Measurements from ENCODE around the gene SMC4. TPM values are rescaled to one million over a fixed set of nuclear protein-coding genes. Genes with fewer than 3 reads are reported as not detected.

Gene SMC4
- total and polyA plus RNA-seq, 2 of the 13 experiments (the other 11 are each of a cell fraction or from before 2014, with no cell fraction given) = 19.2 to 74.3 TPM

DNA sequence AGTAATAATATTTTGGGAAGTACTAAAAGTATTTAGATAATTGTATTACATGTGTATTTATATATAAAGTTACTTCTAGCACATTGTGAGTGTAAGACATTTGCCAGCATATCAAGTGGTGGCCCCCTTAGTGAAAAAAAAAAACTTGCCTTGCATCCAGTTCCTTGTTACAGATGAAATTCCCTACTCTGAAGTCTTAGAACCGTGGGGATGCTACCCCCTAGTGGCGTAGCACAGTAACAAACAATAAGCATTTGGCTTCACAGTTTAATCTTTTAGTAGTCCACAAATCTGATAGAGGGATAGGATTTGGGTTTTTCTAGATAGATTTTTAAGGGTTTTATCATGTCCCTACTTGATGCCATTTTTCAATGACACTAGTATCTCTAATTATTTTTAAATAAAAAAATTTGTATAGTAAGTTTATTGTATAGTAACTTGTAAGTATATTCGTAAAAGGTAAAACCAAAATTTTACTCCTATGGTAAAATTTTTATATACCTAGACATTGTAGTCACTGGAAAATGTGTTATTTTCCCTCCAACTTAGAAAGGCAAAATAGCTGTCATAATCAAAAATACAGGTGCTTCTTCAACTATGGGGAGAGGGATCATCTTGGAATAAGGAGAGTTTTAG lies 14.3 kb downstream of the SMC4 start (continued):
- TF ChIP-seq, protein P1, sequence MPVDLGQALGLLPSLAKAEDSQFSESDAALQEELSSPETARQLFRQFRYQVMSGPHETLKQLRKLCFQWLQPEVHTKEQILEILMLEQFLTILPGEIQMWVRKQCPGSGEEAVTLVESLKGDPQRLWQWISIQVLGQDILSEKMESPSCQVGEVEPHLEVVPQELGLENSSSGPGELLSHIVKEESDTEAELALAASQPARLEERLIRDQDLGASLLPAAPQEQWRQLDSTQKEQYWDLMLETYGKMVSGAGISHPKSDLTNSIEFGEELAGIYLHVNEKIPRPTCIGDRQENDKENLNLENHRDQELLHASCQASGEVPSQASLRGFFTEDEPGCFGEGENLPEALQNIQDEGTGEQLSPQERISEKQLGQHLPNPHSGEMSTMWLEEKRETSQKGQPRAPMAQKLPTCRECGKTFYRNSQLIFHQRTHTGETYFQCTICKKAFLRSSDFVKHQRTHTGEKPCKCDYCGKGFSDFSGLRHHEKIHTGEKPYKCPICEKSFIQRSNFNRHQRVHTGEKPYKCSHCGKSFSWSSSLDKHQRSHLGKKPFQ (CRISPR knock-in tag; IDR thresholded peaks at IDR 0.05; ENCODE audit: insufficient replicate concordance) = no peak
- no peak for TF ChIP-seq ZNF652 (CRISPR knock-in tag; IDR thresholded peaks at IDR 0.05; ENCODE audit: borderline replicate concordance, low read depth)
- peak; percentile 60; the same call in 1 of the 2 replicates for TF ChIP-seq SMC3 (IDR thresholded peaks at IDR 0.05; ENCODE audit: low read length)
- peak; percentile 24; the same call in 1 of the 2 replicates for TF ChIP-seq FOXA3 (CRISPR knock-in tag; IDR thresholded peaks at IDR 0.05)
- no peak for TF ChIP-seq SALL1 (CRISPR knock-in tag; IDR thresholded peaks at IDR 0.05)
- TF ChIP-seq KDM5A (IDR thresholded peaks at IDR 0.05; ENCODE audit: borderline replicate concordance, low read length) = no peak; the same call in 1 of the 2 replicates
- no peak for TF ChIP-seq XBP1 (CRISPR knock-in tag; IDR thresholded peaks at IDR 0.05)
- TF ChIP-seq ZFP41 (CRISPR knock-in tag; IDR thresholded peaks at IDR 0.05; ENCODE audit: borderline replicate concordance) = no peak

DNA sequence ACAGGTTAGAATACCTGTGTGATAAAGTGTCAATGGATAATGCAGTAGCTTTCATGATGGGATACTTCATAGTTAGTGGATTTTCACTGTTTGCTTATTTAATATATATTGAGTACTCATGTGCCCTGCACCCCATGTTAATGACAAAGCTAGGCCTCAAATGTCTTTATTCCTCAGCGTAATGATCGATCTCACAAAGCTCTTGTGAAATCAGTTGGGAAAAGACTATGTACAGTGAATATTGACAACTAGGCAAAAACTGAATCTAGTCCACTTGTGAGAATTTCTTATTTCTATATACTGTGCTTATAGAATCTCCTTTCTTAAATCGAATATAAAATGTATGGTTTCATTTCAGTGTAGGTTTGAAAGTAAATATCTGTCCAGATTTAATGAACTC lies 17.9 kb downstream of the SMC4 start:
- CTCF ChIA-PET (ENCODE audit: low intra/inter-chr PET ratio, low total read pairs) = no interaction called here
- no peak overlapping the region for H3K27ac ChIP-seq (ENCODE audit: extremely low read length, insufficient read depth, low read length)
- in situ Hi-C loops (cut with HindIII; ENCODE audit: extremely low pct_ligation_motif_present, low pct_unique_long_range_greater_than_20kb) = loop anchor here (25.0 kb wide), 1 partner anchor 380 kb away; no protein-coding TSS in a partner anchor
- POLR2A ChIA-PET = no interaction called here
- FAIRE-seq = no peak
- no peak overlapping the region for H3K4me3 ChIP-seq (replicated peaks in 1 of 3; ENCODE audit: insufficient read depth in 1 of 3, low read depth in 2 of 3, low read length in 3 of 3)
- no peak overlapping the region for H3K9ac ChIP-seq (ENCODE audit: insufficient read depth, low read depth, low read length)
- 0 out of 2 replicates have a peak, but pooled peaks cover 2% of the 10 kb centered on the region for H4K20me1 ChIP-seq (ENCODE audit: insufficient read depth, low read length)
- H3K27me3 ChIP-seq (ENCODE audit: control insufficient read depth in 1 of 2, insufficient read depth in 2 of 2, low read length in 2 of 2) = no peaks in the 10 kb centered on the region
- H3K4me2 ChIP-seq (ENCODE audit: low read depth, low read length) = no peak overlapping the region
- WGBS (ENCODE audit: low lambda C conversion rate) = 100% methylated on average over 3 of the region's 3 CpGs
- no peak overlapping the region for H2AFZ ChIP-seq (ENCODE audit: low read length)
- intact Hi-C loops (cut with micrococcal nuclease; ENCODE audit: unreplicated experiment) = no loop called here
- BruUV-seq (replicated peaks) = no TSS peak
- peaks cover 9 to 77% of the 10 kb centered on the region in 2 experiments for H3K36me3 ChIP-seq (replicated peaks in 1 of 2; ENCODE audit: control insufficient read depth in 1 of 2, insufficient read depth in 2 of 2, low read length in 2 of 2)
- no peak for ATAC-seq
- no peaks in the 10 kb centered on the region for H3K9me3 ChIP-seq (ENCODE audit: low read length)
- peaks cover 2% of the 10 kb centered on the region for H3K79me2 ChIP-seq (ENCODE audit: insufficient read depth, low read length)
- DNase-seq (ENCODE audit: low spot score) = no peak
- H3K4me1 ChIP-seq (ENCODE audit: insufficient read depth, low read length) = no peaks in the 10 kb centered on the region
- TF ChIP-seq KMT2B (CRISPR knock-in tag; IDR thresholded peaks at IDR 0.05) (no peak), SNRNP70 (IDR thresholded peaks at IDR 0.05; ENCODE audit: low read depth, low read length) (no peak), MYNN (CRISPR knock-in tag; IDR thresholded peaks at IDR 0.05; ENCODE audit: low read depth) (no peak), SATB2 (CRISPR knock-in tag; IDR thresholded peaks at IDR 0.05) (no peak)
- TF ChIP-seq, protein P2, sequence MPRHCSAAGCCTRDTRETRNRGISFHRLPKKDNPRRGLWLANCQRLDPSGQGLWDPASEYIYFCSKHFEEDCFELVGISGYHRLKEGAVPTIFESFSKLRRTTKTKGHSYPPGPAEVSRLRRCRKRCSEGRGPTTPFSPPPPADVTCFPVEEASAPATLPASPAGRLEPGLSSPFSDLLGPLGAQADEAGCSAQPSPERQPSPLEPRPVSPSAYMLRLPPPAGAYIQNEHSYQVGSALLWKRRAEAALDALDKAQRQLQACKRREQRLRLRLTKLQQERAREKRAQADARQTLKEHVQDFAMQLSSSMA (CRISPR knock-in tag; IDR thresholded peaks at IDR 0.05) = no peak
- TF ChIP-seq, protein P3, sequence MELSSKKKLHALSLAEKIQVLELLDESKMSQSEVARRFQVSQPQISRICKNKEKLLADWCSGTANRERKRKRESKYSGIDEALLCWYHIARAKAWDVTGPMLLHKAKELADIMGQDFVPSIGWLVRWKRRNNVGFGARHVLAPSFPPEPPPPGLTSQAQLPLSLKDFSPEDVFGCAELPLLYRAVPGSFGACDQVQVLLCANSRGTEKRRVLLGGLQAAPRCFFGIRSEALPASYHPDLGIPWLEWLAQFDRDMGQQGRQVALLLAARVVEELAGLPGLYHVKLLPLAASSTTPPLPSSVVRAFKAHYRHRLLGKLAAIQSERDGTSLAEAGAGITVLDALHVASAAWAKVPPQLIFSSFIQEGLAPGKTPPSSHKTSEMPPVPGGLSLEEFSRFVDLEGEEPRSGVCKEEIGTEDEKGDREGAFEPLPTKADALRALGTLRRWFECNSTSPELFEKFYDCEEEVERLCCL (CRISPR knock-in tag; IDR thresholded peaks at IDR 0.05; ENCODE audit: borderline replicate concordance) = no peak
